HepG2 (cell line): ENCODE measurements around the gene CD300A. TPM values are rescaled to one million over a fixed set of nuclear protein-coding genes. Genes with fewer than 3 reads are reported as not detected.

Experiments used
- BORCS8-MEF2B ChIP-seq: sonication (generic); formaldehyde crosslinking; IDR thresholded peaks from 2 replicates; pipeline ENCODE4 v1.8.0; 2022; ENCODE audit warnings: mild to moderate bottlenecking, missing genetic modification reagents
- HIVEP1 ChIP-seq: sonication (generic); formaldehyde crosslinking; IDR thresholded peaks from 2 replicates; pipeline ENCODE4 v1.4.0; 2020; ENCODE audit warnings: mild to moderate bottlenecking, missing genetic modification reagents
- MED8 ChIP-seq: sonication (generic); formaldehyde crosslinking; IDR thresholded peaks from 2 replicates; pipeline ENCODE4 v1.8.1; 2023; ENCODE audit warnings: mild to moderate bottlenecking, missing genetic modification reagents; ENCODE audit not compliant: insufficient replicate concordance
- PAXIP1 ChIP-seq: sonication (generic); formaldehyde crosslinking; conservative IDR thresholded peaks from 2 replicates; pipeline ENCODE4 v1.4.0; 2020; ENCODE audit warnings: mild to moderate bottlenecking, missing genetic modification reagents, moderate library complexity
- SMC3 ChIP-seq: IDR thresholded peaks from 2 replicates; pipeline ENCODE4 v1.6.1; 2011; ENCODE audit warnings: low read length, improper control_type of control experiment
- SP1 ChIP-seq, 2 experiments: fragments of 450-650 bp in 1 of 2; sonication (generic) in 1 of 2; formaldehyde crosslinking in 1 of 2; IDR thresholded peaks; 2 replicates each; pipeline versions ENCODE4 v1.4.0 to v1.6.1; 2016 to 2020; ENCODE audit warnings: missing genetic modification reagents in 1 of 2
- ZFP1 ChIP-seq: IDR thresholded peaks from 2 replicates; pipeline ENCODE4 v1.6.1; 2016
- ZFP91 ChIP-seq: sonication (generic); formaldehyde crosslinking; IDR thresholded peaks from 2 replicates; pipeline ENCODE4 v1.9.0; 2022; ENCODE audit warnings: missing genetic modification reagents, mild to moderate bottlenecking, borderline replicate concordance
- ZNF383 ChIP-seq: sonication (generic); formaldehyde crosslinking; IDR thresholded peaks from 2 replicates; pipeline ENCODE4 v1.4.0; 2020; ENCODE audit warnings: missing genetic modification reagents, mild to moderate bottlenecking, borderline replicate concordance
- ZNF687 ChIP-seq: sonication (generic); formaldehyde crosslinking; IDR thresholded peaks from 2 replicates; pipeline ENCODE4 v1.5.1; 2020; ENCODE audit warnings: mild to moderate bottlenecking, missing genetic modification reagents, moderate library complexity
- polyA plus RNA-seq, 8 experiments: library from polyadenylated mRNA; depleted of rRNA in 3 of 8; stranded (reverse) in 7 of 8; unstranded in 1 of 8; fragments of >200 nt; fragmentation: Illumina TruSeq in 4 of 8; extraction: Trizol in 4 of 8; gene quantifications; 2 replicates each; pipeline versions ENCODE4 v1.2.1 to v1.2.3, GENCODE V29; 2011 to 2016; ENCODE audit warnings: low read depth in 4 of 8, missing spikeins in 1 of 8, mixed read lengths in 1 of 8; ENCODE audit not compliant: insufficient read depth in 1 of 8
- total RNA-seq, 5 experiments: library from RNA; depleted of rRNA; stranded (reverse); fragments of >200 nt; fragmentation: Illumina TruSeq; extraction: Trizol; gene quantifications; 2 replicates each; pipeline ENCODE4 v1.2.3, GENCODE V29; 2016; ENCODE audit warnings: low read depth in 1 of 5

CD300A gene
- total and polyA plus RNA-seq, 2 of the 13 experiments (the other 11 are each of a cell fraction or from before 2014, with no cell fraction given): not detected

GRCh38 chr17:74457146-74457819, 9.2 kb upstream of the CD300A start (continued):
- TF ChIP-seq HIVEP1 (CRISPR knock-in tag) (0 out of 2 replicates have a peak, but pooled peaks have one; percentile 54), ZNF687 (peak; percentile 55), ZFP1 (CRISPR knock-in tag) (no peak), BORCS8-MEF2B (CRISPR knock-in tag) (peak; percentile 61; the same call in 1 of the 2 replicates), PAXIP1 (CRISPR knock-in tag) (0 out of 2 replicates have a peak, but pooled peaks have one; percentile 19), SMC3 (peak; percentile 100), ZFP91 (CRISPR knock-in tag) (0 out of 2 replicates have a peak, but pooled peaks have one; percentile 49), MED8 (CRISPR knock-in tag) (peak; percentile 24), ZNF383 (no peak), SP1 (IDR thresholded peaks at IDR 0.05) (no peak), SP1 (CRISPR knock-in tag; IDR thresholded peaks at IDR 0.05) (0 out of 2 replicates have a peak, but pooled peaks have one; percentile 14)
